ENCODE measurements around the gene XPC. TPM values are rescaled to one million over a fixed set of nuclear protein-coding genes. Genes with fewer than 3 reads are reported as not detected.

XPC gene
- total RNA-seq, 1 donor = 54.4 TPM

GRCh38 chr3:14142567-14143270, 35.7 kb downstream of the XPC start:
- no peak for DNase-seq (ENCODE audit: low read depth)
- TF ChIP-seq, protein P1, sequence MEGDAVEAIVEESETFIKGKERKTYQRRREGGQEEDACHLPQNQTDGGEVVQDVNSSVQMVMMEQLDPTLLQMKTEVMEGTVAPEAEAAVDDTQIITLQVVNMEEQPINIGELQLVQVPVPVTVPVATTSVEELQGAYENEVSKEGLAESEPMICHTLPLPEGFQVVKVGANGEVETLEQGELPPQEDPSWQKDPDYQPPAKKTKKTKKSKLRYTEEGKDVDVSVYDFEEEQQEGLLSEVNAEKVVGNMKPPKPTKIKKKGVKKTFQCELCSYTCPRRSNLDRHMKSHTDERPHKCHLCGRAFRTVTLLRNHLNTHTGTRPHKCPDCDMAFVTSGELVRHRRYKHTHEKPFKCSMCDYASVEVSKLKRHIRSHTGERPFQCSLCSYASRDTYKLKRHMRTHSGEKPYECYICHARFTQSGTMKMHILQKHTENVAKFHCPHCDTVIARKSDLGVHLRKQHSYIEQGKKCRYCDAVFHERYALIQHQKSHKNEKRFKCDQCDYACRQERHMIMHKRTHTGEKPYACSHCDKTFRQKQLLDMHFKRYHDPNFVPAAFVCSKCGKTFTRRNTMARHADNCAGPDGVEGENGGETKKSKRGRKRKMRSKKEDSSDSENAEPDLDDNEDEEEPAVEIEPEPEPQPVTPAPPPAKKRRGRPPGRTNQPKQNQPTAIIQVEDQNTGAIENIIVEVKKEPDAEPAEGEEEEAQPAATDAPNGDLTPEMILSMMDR (IDR thresholded peaks at IDR 0.05; ENCODE audit: insufficient read depth, low read depth, low read length) = no peak
- H3K4me3 ChIP-seq (ENCODE audit: low read depth, low read length) = no peak overlapping the region

- no peak for DNase-seq (ENCODE audit: low read depth)
- TF ChIP-seq, protein P1 (IDR thresholded peaks at IDR 0.05; ENCODE audit: insufficient read depth, low read depth, low read length) = no peak
- no peak overlapping the region for H3K4me3 ChIP-seq (ENCODE audit: low read depth, low read length)
These were observed 36.6 kb downstream of the XPC start for GRCh38 chr3:14141602-14142341.

- H3K4me3 ChIP-seq (ENCODE audit: low read depth, low read length) = no peak overlapping the region
- TF ChIP-seq, protein P1 (IDR thresholded peaks at IDR 0.05; ENCODE audit: insufficient read depth, low read depth, low read length) = no peak
- DNase-seq (ENCODE audit: low read depth) = no peak
These were observed 37.3 kb downstream of the XPC start for GRCh38 chr3:14141144-14141543.

DNA sequence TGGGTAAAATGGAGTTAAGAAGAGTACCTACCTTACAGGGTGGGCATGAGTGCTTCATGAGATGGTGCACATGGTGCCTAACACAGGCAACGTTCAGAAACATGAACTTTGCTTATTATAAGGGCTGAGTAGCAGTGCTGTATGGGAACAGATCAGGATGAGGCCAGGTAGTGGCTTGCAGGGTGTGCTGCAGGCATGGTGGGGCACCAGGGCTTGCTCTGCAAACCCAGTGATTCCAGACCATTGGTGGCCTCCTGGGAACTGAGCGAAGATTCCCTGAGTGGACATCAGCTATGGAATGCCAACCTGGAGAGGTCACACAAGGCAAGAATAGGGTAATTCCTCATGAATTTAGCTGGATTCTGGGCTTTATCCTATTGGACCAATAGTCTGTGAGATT, 37.7 kb downstream of the XPC start:
- TF ChIP-seq, protein P1 (IDR thresholded peaks at IDR 0.05; ENCODE audit: insufficient read depth, low read depth, low read length) = no peak
- no peak overlapping the region for H3K4me3 ChIP-seq (ENCODE audit: low read depth, low read length)
- DNase-seq (ENCODE audit: low read depth) = no peak

- H3K4me3 ChIP-seq (ENCODE audit: low read depth, low read length) = no peak overlapping the region
- DNase-seq (ENCODE audit: low read depth) = no peak
- TF ChIP-seq, protein P1 (IDR thresholded peaks at IDR 0.05; ENCODE audit: insufficient read depth, low read depth, low read length) = no peak
These were observed 38.6 kb downstream of the XPC start for GRCh38 chr3:14139771-14140170.

DNA sequence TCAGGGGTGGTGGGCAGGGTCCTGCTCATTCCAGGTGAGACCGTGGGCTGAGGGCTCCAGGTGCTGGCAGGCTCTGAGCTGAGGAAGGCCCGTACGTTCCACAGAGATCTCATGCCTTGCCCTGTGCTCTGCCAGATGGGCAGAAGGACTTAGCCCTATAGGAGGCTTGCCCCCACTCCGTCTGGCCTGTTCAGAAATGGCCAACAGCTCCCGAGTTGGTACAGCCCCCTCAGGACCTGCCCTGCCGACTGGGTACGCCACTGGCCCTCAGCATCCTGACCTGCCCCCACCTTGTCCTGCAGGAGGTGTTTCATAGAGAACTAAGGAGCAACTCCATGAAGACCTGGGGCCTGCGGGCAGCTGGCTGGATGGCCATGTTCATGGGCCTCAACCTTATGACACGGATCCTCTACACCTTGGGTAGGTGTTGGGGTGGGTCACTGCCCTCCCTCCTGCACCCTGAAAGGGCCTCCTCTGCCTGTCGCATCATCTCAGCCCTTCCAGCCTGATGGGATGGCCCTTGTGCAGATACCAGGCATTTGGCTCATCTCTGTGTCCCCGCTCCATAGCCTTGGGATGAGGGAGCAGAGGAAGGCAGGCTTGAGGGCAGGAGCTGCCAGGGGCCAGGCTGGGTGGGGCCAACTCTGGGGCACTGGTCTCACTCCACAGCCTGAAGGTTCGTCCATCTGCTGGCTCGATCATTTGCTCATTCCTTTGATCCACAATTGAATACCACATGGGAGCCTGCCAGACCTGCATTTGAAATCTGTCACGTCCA, 39.3 kb downstream of the XPC start:
- H3K4me3 ChIP-seq (ENCODE audit: low read depth, low read length) = no peak overlapping the region
- TF ChIP-seq, protein P1 (IDR thresholded peaks at IDR 0.05; ENCODE audit: insufficient read depth, low read depth, low read length) = no peak
- DNase-seq (ENCODE audit: low read depth) = no peak
